Measurements from ENCODE around the gene MAP4K2.

GRCh38 chr11:64796047-64796756, 6.8 kb downstream of the MAP4K2 start:
- no peak for TF ChIP-seq CTCF (IDR thresholded peaks at IDR 0.05)
- TF ChIP-seq POLR2A (IDR thresholded peaks at IDR 0.05) = no peak
